GM12892 (cell line): ENCODE measurements around the gene PTPRN2.

Experiments
- POLR2A ChIP-seq: IDR thresholded peaks from 2 replicates; pipeline ENCODE4 v1.6.1; 2011; ENCODE audit warnings: low read depth, low read length, control low read depth
- POLR2AphosphoS5 ChIP-seq: IDR thresholded peaks from 2 replicates; pipeline ENCODE4 v1.6.1; 2011; ENCODE audit warnings: low read depth, low read length, control low read depth
- TAF1 ChIP-seq: IDR thresholded peaks from 2 replicates; pipeline ENCODE4 v1.6.1; 2011; ENCODE audit warnings: low read depth, mild to moderate bottlenecking, control low read depth, low read length, borderline replicate concordance

GRCh38 chr7:158402471-158402870 lies 185.2 kb downstream of the PTPRN2 start:
- TF ChIP-seq POLR2AphosphoS5, result no peak
- no peak for TF ChIP-seq POLR2A
- TF ChIP-seq TAF1, result no peak
